Lung (tissue), 16 donors: ENCODE measurements around the gene SNRNP70. TPM values are rescaled to one million over a fixed set of nuclear protein-coding genes. Genes with fewer than 3 reads are reported as not detected.
"Not testable (repeated sequence)": the region's sequence is repeated elsewhere in the genome, so short reads cannot be mapped to it uniquely, and the experiment has no call there.

Experiments
- ATAC-seq: fragments of 200-7000 bp; cut with Tn5 transposase; one replicate; pipeline ENCODE4 v1.9.1; 2020; ENCODE audit warnings: moderate number of reproducible peaks; ENCODE audit not compliant: insufficient read depth, low FRiP score
- DNase-seq, 3 donors: peaks; one replicate each; pipeline ENCODE4 v3.0.0-alpha.2; 2013 to 2017
- H3K27ac ChIP-seq, 2 donors: one replicate each; pipeline ENCODE4 v1.5.1; 2013; ENCODE audit warnings: mild to moderate bottlenecking in 2 of 2, moderate library complexity in 2 of 2, control low read depth in 1 of 2, inconsistent platforms in 1 of 2, low read depth in 1 of 2, low read length in 1 of 2
- H3K27me3 ChIP-seq, 3 donors: one replicate each; pipeline ENCODE4 v1.5.1; 2013; ENCODE audit warnings: low read length in 2 of 3; ENCODE audit not compliant: control insufficient read depth in 3 of 3, insufficient read depth in 3 of 3
- H3K36me3 ChIP-seq, 4 donors: one replicate each; pipeline ENCODE4 v1.5.1; 2013; ENCODE audit warnings: low read length in 4 of 4, mild to moderate bottlenecking in 1 of 4, moderate library complexity in 1 of 4; ENCODE audit not compliant: control insufficient read depth in 4 of 4, insufficient read depth in 4 of 4
- H3K4me1 ChIP-seq, 5 donors: one replicate each; pipeline ENCODE4 v1.5.1; 2013; ENCODE audit warnings: low read length in 5 of 5, mild to moderate bottlenecking in 2 of 5, moderate library complexity in 1 of 5; ENCODE audit not compliant: control insufficient read depth in 5 of 5, insufficient read depth in 5 of 5
- H3K4me3 ChIP-seq: one replicate; pipeline ENCODE4 v1.5.1; 2013; ENCODE audit warnings: mild to moderate bottlenecking, control low read depth, moderate library complexity
- H3K9ac ChIP-seq, 2 donors: one replicate each; pipeline ENCODE4 v1.5.1; 2013; ENCODE audit warnings: low read length in 2 of 2, control low read depth in 1 of 2; ENCODE audit not compliant: insufficient read depth in 1 of 2
- H3K9me3 ChIP-seq, 4 donors: one replicate each; pipeline ENCODE4 v1.5.1; 2013; ENCODE audit warnings: low read length in 3 of 4, mild to moderate bottlenecking in 1 of 4, moderate library complexity in 1 of 4; ENCODE audit not compliant: control insufficient read depth in 4 of 4, insufficient read depth in 3 of 4
- WGBS, 2 donors: extraction: QIAGEN DNeasy Blood & Tissue Kit; methylation state at CpG; one replicate each; pipeline ENCODE4 v1.1.7; 2013; 5-methylcytosine and 5-hydroxymethylcytosine counted together
- long read RNA-seq, 5 donors: transcript quantifications; one replicate each; lab custom pipeline, GENCODE V29; 2026
- polyA plus RNA-seq, 2 donors: library from polyadenylated mRNA; stranded (reverse); fragments of 200-250 nt; gene quantifications; one replicate each; pipeline ENCODE4 v1.2.1, GENCODE V29; 2013
- total RNA-seq, 2 donors: library from RNA; depleted of rRNA in 1 of 2; stranded (reverse); fragments of >200 nt in 1 of 2; gene quantifications; one replicate each; pipeline ENCODE4 v1.2.1, GENCODE V29; 2014 to 2021
- TF ChIP-seq, protein P1 (sequence below): IDR thresholded peaks from 2 replicates; pipeline ENCODE4 v1.5.1; 2012; ENCODE audit warnings: mild to moderate bottlenecking; ENCODE audit errors: control extremely low read depth, extremely low read depth
- donor health status: control.
- donor health status: control.
- donor health status: Bipolar disorder and iron deficiency.
- donor health status: healthy.
- donor health status: DM: yes; HTN: yes; CAD: no.

Gene SNRNP70, protein sequence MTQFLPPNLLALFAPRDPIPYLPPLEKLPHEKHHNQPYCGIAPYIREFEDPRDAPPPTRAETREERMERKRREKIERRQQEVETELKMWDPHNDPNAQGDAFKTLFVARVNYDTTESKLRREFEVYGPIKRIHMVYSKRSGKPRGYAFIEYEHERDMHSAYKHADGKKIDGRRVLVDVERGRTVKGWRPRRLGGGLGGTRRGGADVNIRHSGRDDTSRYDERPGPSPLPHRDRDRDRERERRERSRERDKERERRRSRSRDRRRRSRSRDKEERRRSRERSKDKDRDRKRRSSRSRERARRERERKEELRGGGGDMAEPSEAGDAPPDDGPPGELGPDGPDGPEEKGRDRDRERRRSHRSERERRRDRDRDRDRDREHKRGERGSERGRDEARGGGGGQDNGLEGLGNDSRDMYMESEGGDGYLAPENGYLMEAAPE
- total RNA-seq, result 100 to 1,000 TPM; 168 to 251 TPM
- 100 to 1,000 TPM; 143 to 191 TPM for polyA plus RNA-seq
- long read RNA-seq, donor 1, transcript SNRNP70-203 (3 exons, 3,221 nt), result major isoform, 18 of 150 reads
- long read RNA-seq, donor 1, transcript SNRNP70-209 (11 exons, 1,757 nt), result minor isoform, 6 of 150 reads
- long read RNA-seq, donor 1, transcript SNRNP70-201 (10 exons, 1,603 nt), result minor isoform, 10 of 150 reads
- long read RNA-seq, donor 1, transcript SNRNP70-206 (10 exons, 1,574 nt), result minor isoform, 17 of 150 reads
- long read RNA-seq, donor 1, partial matches to known transcripts, result 92 of 150 reads
- long read RNA-seq, donor 1, other reads (novel, unspliced or antisense), result 6 of 150 reads
- long read RNA-seq, donor 2, partial matches to known transcripts, result 31 of 39 reads
- long read RNA-seq, donor 2, other reads (novel, unspliced or antisense), result 0 of 39 reads
- long read RNA-seq, donor 3, transcript SNRNP70-203 (3 exons, 3,221 nt), result major isoform, 5 of 84 reads
- long read RNA-seq, donor 3, transcript SNRNP70-206 (10 exons, 1,574 nt), result major isoform, 5 of 84 reads
- long read RNA-seq, donor 3, partial matches to known transcripts, result 68 of 84 reads
- long read RNA-seq, donor 3, other reads (novel, unspliced or antisense), result 0 of 84 reads
- long read RNA-seq, donor 4, partial matches to known transcripts, result 38 of 47 reads
- long read RNA-seq, donor 4, other reads (novel, unspliced or antisense), result 0 of 47 reads
- long read RNA-seq, donor 5, transcript SNRNP70-203 (3 exons, 3,221 nt), result major isoform, 13 of 140 reads
- long read RNA-seq, donor 5, transcript SNRNP70-206 (10 exons, 1,574 nt), result minor isoform, 6 of 140 reads
- long read RNA-seq, donor 5, partial matches to known transcripts, result 112 of 140 reads
- long read RNA-seq, donor 5, other reads (novel, unspliced or antisense), result 0 of 140 reads

DNA sequence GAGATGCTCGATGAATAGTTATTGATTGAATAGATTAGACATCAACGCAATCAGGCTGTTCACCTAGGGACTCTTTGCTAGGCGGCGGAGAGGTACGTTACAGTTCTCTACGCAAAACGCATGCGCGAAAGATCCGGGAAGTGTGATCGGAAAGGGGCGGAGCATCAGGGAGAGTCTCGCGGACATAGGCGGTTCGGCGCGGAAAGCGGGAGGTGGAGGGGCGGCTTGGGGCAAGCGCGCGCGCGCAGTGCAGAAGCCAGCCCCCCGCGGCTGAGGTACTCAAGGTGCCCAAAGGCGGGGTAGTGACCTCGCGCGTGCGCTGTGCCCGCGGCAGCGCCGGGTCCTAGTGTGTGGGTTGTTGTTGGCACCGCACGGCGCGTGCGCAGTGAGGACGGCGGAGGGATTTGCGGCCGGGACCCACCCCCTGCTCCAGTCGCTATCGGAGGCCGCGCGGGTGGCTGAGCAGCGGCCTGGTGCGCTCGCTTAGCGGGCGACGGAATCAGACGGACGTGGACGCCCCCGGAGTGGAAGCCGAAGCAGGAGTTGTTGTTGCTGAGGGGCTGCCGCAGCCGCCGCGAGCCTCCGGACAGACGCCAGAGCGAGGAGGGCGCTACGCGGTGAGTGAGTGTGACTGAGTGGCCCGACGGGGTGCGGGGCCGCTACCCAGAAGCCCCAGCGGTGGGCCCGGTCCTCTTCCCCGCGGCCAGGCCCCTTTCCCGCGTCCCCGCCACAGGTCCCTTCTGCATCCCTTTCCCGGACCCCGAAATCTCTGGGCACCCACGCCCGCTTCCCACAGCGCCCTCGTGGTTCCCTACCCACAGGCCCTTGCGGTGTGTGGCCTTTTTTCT lies at the start of gene SNRNP70:
SNRNP70 (plus strand) TSS at position 432 of the 848 bp plus-strand sequence. CDS start 964 bp downstream, outside the sequence.
- Histone ChIP-seq H3K9ac (peak within 1 kb of the TSS; percentile 97 to 98), H3K4me3 (peak within 1 kb of the TSS; percentile 94), H3K27ac (peak within 1 kb of the TSS; percentile 92 to 93), H3K27me3 (no peaks in the 10 kb centered on the region), H3K36me3 (peaks cover 5 to 19% (median 17%) of the 10 kb centered on the region in 4 donors), H3K4me1 (peaks cover 4 to 14% (median 9%) of the 10 kb centered on the region in 5 donors), H3K9me3 (peaks cover 0 to 1% (median 0%) of the 10 kb centered on the region in 4 donors)
- ATAC-seq (peak; percentile 99), DNase-seq (peak; percentile 100)
- TF ChIP-seq, protein P1, sequence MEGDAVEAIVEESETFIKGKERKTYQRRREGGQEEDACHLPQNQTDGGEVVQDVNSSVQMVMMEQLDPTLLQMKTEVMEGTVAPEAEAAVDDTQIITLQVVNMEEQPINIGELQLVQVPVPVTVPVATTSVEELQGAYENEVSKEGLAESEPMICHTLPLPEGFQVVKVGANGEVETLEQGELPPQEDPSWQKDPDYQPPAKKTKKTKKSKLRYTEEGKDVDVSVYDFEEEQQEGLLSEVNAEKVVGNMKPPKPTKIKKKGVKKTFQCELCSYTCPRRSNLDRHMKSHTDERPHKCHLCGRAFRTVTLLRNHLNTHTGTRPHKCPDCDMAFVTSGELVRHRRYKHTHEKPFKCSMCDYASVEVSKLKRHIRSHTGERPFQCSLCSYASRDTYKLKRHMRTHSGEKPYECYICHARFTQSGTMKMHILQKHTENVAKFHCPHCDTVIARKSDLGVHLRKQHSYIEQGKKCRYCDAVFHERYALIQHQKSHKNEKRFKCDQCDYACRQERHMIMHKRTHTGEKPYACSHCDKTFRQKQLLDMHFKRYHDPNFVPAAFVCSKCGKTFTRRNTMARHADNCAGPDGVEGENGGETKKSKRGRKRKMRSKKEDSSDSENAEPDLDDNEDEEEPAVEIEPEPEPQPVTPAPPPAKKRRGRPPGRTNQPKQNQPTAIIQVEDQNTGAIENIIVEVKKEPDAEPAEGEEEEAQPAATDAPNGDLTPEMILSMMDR, result no peak
- 0% methylated on average over 83 to 89 of the region's 89 CpGs for WGBS, 2 donors

DNA sequence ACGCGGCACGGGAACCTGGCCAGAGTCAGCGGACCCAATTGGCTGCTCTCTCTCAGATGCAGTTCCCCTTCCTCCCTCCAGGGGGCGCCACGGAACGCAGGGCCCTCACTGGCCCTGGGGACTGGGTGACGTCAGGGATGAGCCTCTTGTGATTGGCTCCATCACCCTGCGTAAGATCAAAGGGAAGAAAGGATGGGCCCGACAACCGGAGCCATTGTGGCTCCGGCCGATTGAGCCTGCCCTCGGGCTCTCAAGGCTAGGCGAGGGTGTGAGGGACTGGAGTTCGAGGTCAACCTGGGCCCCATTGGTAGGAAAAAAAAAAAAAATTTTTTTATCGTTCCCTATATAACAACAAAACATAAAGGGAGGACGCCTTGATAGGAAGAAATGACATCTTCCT lies 48.4 kb upstream of the SNRNP70 start, which contains the start of gene CGB1:
CGB1 (minus strand) TSS at position 81 of the 400 bp plus-strand sequence. CDS start 184 bp downstream, outside the sequence.
- not testable (repeated sequence) for H3K27ac ChIP-seq, H3K4me1 ChIP-seq, H3K4me3 ChIP-seq, H3K9me3 ChIP-seq, H3K27me3 ChIP-seq, H3K36me3 ChIP-seq, DNase-seq, H3K9ac ChIP-seq, ATAC-seq
- 48 to 61% methylated on average over 17 to 18 of the region's 18 CpGs for WGBS, 2 donors

DNA sequence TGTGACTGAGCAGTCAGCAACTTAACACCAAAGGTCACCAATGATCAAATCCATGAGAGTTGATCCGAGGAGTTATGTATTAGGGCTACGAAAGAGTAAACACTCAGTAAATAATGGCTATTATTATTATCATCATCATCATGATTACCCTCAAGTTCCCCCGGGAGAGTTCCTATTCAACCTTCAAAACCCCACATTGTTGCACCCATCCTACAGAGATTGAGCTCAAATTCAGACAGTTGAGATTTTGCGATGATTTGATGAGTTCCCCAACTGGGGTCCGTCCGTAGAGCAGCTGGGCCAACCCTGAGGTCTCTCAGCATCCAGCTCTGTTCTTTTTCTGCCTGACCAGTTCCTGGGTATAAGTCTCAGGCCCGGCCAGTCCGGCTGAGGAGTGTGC lies 47.1 kb upstream of the SNRNP70 start:
- H3K4me1 ChIP-seq, H3K9ac ChIP-seq, H3K36me3 ChIP-seq, ATAC-seq, H3K4me3 ChIP-seq, H3K27ac ChIP-seq, DNase-seq, H3K9me3 ChIP-seq, H3K27me3 ChIP-seq: not testable (repeated sequence)
- 91% methylated on average over 6 to 8 of the region's 8 CpGs for WGBS, 2 donors

DNA sequence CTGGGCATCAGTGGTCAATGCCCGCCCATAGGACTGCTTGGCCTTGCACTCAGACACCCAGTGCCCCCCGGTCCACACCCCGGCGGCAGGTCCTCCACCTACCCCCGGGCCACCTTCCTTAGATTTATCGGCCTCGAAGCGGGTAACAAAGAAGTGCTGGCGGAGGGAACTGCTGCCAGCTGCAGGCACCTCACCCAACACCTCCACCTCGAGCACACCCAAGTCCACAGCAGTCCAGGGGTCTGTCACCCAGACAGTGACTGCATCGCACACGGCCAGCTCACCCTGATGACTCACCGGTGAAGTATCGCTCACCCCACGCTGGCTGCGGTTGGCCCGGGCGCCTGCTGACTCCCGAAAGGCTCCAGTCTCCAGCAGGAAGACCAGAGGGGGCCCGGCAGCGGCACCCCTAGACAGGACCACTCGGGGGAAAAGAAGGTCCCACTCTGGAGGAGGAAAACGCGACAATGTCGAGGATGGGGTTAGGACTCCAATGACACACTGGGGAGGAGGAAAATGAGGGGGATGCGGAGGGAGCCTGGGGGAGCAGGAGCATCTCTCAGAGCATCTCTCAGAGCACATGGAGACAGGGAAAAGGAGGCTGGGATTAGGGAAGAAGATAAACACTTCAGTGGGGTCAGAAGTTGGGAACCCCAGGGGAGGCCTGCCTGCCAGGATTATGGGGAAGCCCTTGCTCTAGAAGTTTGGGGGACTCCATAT lies 46.5 kb upstream of the SNRNP70 start:
- H3K27me3 ChIP-seq, H3K4me1 ChIP-seq, DNase-seq, ATAC-seq, H3K9me3 ChIP-seq, H3K27ac ChIP-seq, H3K9ac ChIP-seq, H3K4me3 ChIP-seq, H3K36me3 ChIP-seq: not testable (repeated sequence)
- WGBS, 2 donors, result 87 to 90% methylated on average over 26 of the region's 26 CpGs

DNA sequence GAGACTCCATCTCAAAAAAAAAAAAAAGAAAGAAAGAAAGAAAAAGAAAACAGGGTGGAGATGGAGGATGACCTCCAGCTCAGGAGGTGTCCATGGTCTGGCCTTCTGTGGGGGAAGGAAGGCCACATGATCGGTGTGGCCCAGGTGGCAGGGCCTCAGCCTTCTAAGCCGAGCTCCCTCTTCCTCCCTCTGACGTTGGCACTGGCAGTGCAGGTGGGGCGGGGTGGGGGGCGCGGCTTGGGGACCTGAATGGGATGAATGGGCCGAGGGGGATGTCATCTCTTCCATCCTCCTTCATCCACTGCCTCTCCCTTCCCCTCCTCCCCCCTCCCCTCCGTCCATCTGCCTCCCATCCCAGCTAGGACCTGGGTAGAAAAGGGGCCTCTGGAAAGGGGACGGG lies 45.5 kb upstream of the SNRNP70 start:
- H3K27me3 ChIP-seq, H3K9ac ChIP-seq, H3K4me1 ChIP-seq, DNase-seq, H3K9me3 ChIP-seq, ATAC-seq, H3K27ac ChIP-seq, H3K36me3 ChIP-seq, H3K4me3 ChIP-seq: not testable (repeated sequence)
- 62 to 79% methylated on average over 8 to 9 of the region's 9 CpGs for WGBS, 2 donors
